Measurements from ENCODE around the gene PTPRM.
"Not testable (repeated sequence)": the region's sequence is repeated elsewhere in the genome, so short reads cannot be mapped to it uniquely, and the experiment has no call there.

PTPRM gene

GRCh38 chr18:8413751-8414150, 846.6 kb downstream of the PTPRM start:
- DNase-seq, result no peak

- DNase-seq, result no peak
Measured at GRCh38 chr18:8416212-8417019, 849.3 kb downstream of the PTPRM start.

DNA sequence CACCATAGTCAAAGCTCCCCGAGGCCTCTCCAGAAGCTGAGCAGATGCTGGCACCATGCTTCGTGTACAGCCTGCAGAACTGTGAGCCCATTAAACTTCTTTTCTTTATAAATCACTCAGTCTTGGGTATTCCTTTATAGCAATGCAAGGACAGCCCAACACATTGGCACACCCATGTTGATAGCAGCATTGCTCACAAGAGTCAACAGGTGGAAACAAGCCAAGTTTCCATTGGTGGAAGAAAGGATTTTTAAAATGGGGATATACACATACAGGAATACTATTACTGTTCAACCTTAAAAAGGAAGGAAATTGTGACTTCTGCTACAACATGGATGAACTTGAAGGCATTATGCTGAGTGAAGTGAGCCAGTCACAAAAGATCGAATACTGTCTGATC, 855.3 kb downstream of the PTPRM start:
- DNase-seq, result no peak

- no peak for DNase-seq
Measured at GRCh38 chr18:8423051-8423557, 856.0 kb downstream of the PTPRM start.

- no peak for DNase-seq
Measured at GRCh38 chr18:8424481-8424880, 857.4 kb downstream of the PTPRM start.

GRCh38 chr18:8424917-8425725, 858.0 kb downstream of the PTPRM start:
- DNase-seq, result no peak

DNA sequence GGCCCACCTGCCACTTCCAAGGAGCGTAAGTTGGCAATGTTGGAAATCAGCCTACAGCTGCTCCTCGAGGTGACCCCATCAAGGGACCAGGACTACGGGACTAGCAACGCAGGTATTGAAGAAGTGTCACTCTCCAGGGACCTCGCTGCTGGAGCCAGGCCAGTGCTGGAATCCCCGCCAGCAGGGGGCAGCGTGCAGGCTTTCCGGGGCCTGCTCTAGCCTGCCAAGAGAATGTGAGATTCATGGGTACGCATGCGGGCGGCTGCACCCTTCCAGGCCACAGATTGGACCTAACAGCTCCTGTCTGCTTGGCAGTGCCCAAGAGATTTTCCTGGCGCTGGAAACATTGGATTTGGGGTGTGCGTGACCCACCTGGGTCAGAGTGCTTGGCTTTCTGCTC, 859.3 kb downstream of the PTPRM start:
- no peak for DNase-seq

- DNase-seq, result no peak
Measured at GRCh38 chr18:8427339-8427738, 860.2 kb downstream of the PTPRM start.

- DNase-seq, result no peak
Measured at GRCh38 chr18:8428951-8429350, 861.8 kb downstream of the PTPRM start.

- no peak for DNase-seq
Measured at GRCh38 chr18:8431036-8431435, 863.9 kb downstream of the PTPRM start.

DNA sequence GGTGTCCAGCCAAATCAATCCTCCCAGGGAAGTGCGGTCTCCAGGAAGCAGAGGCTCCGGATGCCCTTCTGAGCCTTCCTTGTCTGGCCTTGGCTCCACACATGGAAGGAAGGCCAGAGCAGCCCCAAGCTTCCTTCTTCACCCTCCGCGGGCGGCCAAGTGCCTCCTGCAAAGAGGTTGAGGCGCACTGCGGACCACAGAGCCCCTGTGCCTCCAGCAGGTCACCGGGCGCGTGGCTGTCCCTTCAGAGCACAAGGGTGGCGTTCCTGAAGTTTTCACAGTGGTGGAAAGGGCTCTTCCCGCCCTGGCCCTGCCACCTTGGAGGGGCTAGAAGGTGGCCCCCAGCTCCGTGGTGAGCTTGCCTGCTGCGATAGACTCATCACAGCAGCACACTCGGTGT, 866.2 kb downstream of the PTPRM start:
- no peak for DNase-seq

GRCh38 chr18:8433771-8434170, 866.7 kb downstream of the PTPRM start:
- no peak for DNase-seq

DNA sequence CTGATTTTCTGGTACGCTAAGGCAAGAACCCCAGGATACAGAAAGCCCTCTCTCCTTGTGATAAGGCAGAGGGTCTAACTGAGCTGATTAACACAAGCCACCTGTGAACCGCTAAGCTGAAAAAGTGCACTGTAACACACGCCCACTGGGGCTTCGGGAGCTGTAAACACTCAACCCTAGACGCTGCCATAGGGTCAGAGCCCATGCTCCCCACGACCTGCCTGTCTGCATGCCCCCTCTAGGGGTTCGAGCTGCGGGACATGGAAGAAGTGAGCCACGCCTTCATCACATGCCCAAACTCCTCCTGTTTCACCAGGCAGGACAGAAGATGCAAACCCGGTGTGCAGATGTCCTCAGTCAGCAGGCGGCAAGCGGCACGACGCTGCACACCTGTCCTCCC, 868.3 kb downstream of the PTPRM start:
- DNase-seq, result no peak

GRCh38 chr18:8439055-8439454, 871.9 kb downstream of the PTPRM start:
- DNase-seq, result no peak

- DNase-seq, result no peak
Measured at GRCh38 chr18:8443505-8443904, 876.4 kb downstream of the PTPRM start.

- DNase-seq, result not testable (repeated sequence)
Measured at GRCh38 chr18:8446936-8447335, 879.8 kb downstream of the PTPRM start.

GRCh38 chr18:8448130-8448529, 881.0 kb downstream of the PTPRM start:
- DNase-seq, result no peak

DNA sequence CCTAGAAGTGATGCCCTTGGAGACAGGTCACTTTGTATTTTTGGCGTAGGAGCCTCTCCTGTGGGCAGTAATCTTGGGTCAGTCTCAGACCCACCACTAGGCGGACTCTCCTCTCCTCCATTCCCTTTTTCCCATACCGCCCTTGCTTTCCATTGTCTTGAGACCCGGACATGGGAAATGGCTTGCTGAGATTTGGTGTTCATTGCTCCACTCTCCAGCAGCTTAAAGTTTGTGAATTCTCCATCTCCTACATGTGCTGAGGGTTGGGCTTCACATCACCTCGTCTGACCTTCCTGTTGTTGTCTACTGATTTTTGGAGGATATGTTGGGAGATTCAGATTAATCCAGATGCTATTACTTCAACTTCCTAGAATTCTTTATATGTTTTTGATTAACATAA, 882.9 kb downstream of the PTPRM start:
- DNase-seq, result no peak

DNA sequence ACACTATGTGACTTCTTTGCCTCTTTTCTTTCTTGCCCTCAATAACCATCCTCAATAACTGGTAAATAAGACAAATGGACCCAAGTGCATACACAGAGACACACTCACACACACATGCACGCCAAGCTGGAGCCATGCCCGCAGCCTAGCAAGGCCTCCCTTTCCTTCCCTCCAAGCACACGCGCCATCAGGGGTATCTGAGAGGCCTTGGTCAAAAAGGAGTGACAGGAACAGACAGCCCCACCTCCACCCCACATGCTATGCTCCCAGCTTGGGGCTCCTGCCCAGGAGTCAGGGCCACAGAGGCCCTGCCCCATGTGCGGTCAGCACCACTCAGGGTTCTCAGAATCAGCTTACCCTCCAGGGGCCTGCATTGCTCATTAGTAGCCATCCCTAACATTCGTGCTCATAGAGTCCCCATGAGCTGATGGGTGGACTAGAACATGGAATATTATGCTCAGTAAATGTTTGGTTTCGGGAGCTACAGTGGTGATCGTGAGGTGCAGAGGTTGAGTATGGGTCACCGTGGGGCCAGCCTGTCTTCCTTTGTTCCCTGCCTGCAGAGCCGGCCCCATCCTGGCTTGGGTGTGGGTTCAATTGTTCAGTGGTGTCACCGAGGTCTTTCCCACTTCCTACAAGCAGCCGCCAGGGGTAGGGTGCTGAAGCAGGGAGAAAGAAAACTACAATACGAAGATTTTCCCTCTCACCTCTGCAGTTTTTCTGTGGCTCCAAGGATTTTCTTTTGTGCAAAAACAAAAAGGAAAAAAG, 884.0 kb downstream of the PTPRM start:
- no peak for DNase-seq

GRCh38 chr18:8453528-8453927, 886.4 kb downstream of the PTPRM start:
- DNase-seq, result no peak

DNA sequence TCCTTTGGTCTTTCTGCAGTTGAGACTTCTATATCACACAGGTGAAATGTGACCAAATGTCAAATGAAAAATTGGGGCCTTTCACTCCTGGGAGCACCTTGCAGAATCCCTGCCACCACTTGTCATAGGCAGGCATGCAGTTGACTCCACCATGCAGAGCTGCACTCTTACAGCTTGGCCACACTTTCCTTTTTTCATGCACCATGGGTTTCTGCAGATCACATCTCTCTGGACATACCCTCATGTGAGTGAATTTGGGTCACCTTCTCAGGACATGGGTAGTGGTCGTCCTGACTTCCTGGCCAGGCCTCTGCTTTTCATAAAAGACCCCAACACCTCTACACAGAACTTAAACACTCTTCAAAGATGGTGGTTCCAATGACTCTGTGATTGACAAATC, 887.0 kb downstream of the PTPRM start:
- DNase-seq, result no peak

- DNase-seq, result no peak
Measured at GRCh38 chr18:8455661-8456614, 888.8 kb downstream of the PTPRM start.

All from effector CD8-positive, alpha-beta T cell (primary cell).